ENCODE measurements around the gene SARDH. TPM values are rescaled to one million over a fixed set of nuclear protein-coding genes. Genes with fewer than 3 reads are reported as not detected.

SARDH gene
- total and polyA plus RNA-seq, 11 donors, result 0.19 to 1.7 (median 0.69) TPM

DNA sequence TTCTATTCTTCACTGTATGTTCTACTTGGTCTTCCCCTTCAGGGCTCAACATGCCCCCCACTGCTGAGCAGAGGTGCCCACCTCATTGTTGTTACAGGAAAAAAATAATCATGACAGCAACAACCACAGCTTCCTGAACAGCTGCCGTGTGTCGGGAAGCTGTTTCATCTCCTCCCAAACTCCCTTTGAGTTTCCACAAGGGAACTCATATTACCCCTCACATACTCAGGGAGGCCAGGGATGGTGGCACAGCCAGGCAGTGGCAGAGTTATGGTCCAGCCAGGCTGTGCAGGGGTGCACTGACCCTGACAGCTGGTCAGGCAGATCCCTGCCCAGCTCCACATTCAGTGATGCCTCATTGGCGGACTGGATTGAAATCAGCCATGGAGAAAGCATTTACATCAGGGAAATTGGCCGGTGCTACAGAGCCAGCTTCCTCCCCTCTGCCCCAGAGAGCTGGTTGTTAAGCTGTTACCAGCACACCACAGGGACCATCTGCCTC lies 37.3 kb downstream of the SARDH start:
- DNase-seq, result peak in 1 of 5 donors; percentile 34
- intact Hi-C loops (cut with DNase I), result no loop called here
- 58 to 66% (median 63%) methylated on average over 3 to 4 of the region's 4 CpGs for WGBS, 4 donors
- H3K36me3 ChIP-seq, result no peaks in the 10 kb centered on the region
- H3K4me3 ChIP-seq, result no peak overlapping the region
- TF ChIP-seq, protein P1, sequence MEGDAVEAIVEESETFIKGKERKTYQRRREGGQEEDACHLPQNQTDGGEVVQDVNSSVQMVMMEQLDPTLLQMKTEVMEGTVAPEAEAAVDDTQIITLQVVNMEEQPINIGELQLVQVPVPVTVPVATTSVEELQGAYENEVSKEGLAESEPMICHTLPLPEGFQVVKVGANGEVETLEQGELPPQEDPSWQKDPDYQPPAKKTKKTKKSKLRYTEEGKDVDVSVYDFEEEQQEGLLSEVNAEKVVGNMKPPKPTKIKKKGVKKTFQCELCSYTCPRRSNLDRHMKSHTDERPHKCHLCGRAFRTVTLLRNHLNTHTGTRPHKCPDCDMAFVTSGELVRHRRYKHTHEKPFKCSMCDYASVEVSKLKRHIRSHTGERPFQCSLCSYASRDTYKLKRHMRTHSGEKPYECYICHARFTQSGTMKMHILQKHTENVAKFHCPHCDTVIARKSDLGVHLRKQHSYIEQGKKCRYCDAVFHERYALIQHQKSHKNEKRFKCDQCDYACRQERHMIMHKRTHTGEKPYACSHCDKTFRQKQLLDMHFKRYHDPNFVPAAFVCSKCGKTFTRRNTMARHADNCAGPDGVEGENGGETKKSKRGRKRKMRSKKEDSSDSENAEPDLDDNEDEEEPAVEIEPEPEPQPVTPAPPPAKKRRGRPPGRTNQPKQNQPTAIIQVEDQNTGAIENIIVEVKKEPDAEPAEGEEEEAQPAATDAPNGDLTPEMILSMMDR (IDR thresholded peaks at IDR 0.05), result no peak
- TF ChIP-seq POLR2A (IDR thresholded peaks at IDR 0.05), result no peak
- H3K4me1 ChIP-seq, result peaks cover 0 to 26% (median 9%) of the 10 kb centered on the region in 12 donors
- peak in 1 of 4 donors; percentile 16 for ATAC-seq
- H3K9me3 ChIP-seq, result no peaks in the 10 kb centered on the region
- no peak overlapping the region for H3K27ac ChIP-seq
- H3K27me3 ChIP-seq, result peaks cover 0 to 32% (median 20%) of the 10 kb centered on the region in 9 donors

DNA sequence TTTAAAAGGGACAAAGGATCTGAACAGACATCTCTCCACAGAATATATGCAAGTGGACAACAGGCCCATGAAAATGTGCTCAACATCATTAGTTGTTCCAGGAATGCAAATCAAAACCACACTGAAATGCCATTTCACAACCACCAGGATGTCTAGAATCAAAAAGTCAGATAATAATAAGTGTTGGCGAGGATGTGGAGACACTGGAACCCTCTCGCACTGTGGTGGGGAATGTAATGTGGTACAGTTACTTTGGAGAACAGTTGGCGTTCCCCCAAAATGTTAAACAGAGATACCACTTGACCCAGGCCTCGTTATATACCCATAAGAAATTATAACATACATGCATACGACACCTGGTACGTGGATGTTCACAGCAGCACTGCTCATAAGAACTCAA lies 38.6 kb downstream of the SARDH start:
- no peak for ATAC-seq
- intact Hi-C loops (cut with DNase I), result no loop called here
- Histone ChIP-seq H3K27ac (no peak overlapping the region), H3K4me3 (no peak overlapping the region), H3K36me3 (no peaks in the 10 kb centered on the region), H3K4me1 (peaks cover 0 to 26% (median 9%) of the 10 kb centered on the region in 12 donors), H3K9me3 (no peaks in the 10 kb centered on the region), H3K27me3 (peaks cover 0 to 30% (median 20%) of the 10 kb centered on the region in 9 donors)
- TF ChIP-seq, protein P1 (IDR thresholded peaks at IDR 0.05), result no peak
- TF ChIP-seq POLR2A (IDR thresholded peaks at IDR 0.05), result no peak
- no peak for DNase-seq
- 96 to 97% (median 97%) methylated on average over 6 of the region's 6 CpGs for WGBS, 4 donors

DNA sequence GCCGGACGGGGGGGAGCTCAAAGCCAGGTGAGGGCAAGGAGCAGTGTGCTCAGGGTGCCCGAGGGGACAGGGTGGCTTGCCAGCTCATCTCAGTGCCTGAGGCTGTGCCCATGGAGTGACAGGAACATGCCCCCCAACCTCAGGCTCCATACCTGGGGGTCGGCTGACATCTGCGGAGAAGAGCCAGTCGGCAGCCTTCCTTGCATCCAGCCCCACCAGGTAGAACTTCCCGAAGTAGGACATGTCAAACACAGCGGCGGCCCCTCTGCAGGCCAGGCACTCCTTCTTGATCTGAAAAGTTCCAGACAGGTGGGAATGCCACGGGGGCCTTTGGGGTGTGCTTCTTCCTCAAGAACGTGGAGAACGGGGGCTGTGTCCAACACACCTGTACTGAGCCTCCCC lies 42.1 kb downstream of the SARDH start:
- H3K4me1 ChIP-seq, result peaks cover 0 to 5% (median 0%) of the 10 kb centered on the region in 12 donors
- no peaks in the 10 kb centered on the region for H3K36me3 ChIP-seq
- WGBS, 4 donors, result 81 to 89% (median 88%) methylated on average over 9 to 12 of the region's 12 CpGs
- peaks cover 0 to 4% (median 0%) of the 10 kb centered on the region in 9 donors for H3K27me3 ChIP-seq
- DNase-seq (peak in 2 of 5 donors; percentile 8 to 15), ATAC-seq (no peak)
- intact Hi-C loops (cut with DNase I), result no loop called here
- H3K27ac ChIP-seq, result no peak overlapping the region
- H3K9me3 ChIP-seq, result no peaks in the 10 kb centered on the region
- H3K4me3 ChIP-seq, result no peak overlapping the region
- TF ChIP-seq, protein P1 (IDR thresholded peaks at IDR 0.05), result no peak
- TF ChIP-seq POLR2A (IDR thresholded peaks at IDR 0.05), result no peak

DNA sequence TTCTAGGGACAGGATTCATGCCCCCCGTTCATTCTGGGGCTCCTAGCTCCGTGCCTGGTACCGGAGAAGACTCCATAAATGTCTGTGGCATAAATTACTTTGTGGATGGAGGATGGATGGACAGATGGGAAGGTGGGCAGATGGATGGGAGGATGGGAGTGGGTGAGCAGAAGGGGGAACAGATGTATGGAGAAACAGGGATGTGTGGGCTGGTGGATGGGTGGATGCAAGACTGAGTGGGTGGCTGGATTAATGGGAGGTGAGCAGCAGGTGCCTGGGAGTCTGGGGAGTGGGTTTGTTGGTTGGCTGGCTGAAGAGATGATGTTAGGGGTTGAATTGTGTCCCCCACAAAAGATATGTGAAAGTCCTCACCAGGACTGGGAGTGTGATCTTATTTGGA lies 43.5 kb downstream of the SARDH start:
- Histone ChIP-seq H3K4me1 (no peaks in the 10 kb centered on the region), H3K9me3 (no peaks in the 10 kb centered on the region), H3K27ac (no peak overlapping the region), H3K36me3 (no peaks in the 10 kb centered on the region), H3K4me3 (no peak overlapping the region), H3K27me3 (peaks cover 0 to 4% (median 0%) of the 10 kb centered on the region in 9 donors)
- no peak for TF ChIP-seq POLR2A (IDR thresholded peaks at IDR 0.05)
- TF ChIP-seq, protein P1 (IDR thresholded peaks at IDR 0.05), result no peak
- WGBS, 4 donors, result 64 to 95% (median 76%) methylated on average over 3 of the region's 3 CpGs
- intact Hi-C loops (cut with DNase I), result no loop called here
- ATAC-seq (no peak), DNase-seq (peak in 1 of 5 donors; percentile 4)

Measured in heart left ventricle (tissue), 16 donors.